Measurements from ENCODE around the gene LRRC4C. TPM values are rescaled to one million over a fixed set of nuclear protein-coding genes. Genes with fewer than 3 reads are reported as not detected.

The LRRC4C gene
- total and polyA plus RNA-seq, 2 donors (not counting 3 experiments of a cell fraction or from before 2014, with no cell fraction given), result not detected

- Histone ChIP-seq H2AFZ (ENCODE audit: low read depth, low read length) (no peak overlapping the region), H3K9ac (replicated peaks; ENCODE audit: extremely low read depth, insufficient read depth, low read length) (no peak overlapping the region), H3K79me2 (ENCODE audit: control insufficient read depth, insufficient read depth, low read length) (no peaks in the 10 kb centered on the region), H3K27me3 (ENCODE audit: control insufficient read depth in 2 of 2, insufficient read depth in 2 of 2, low read length in 2 of 2) (no peaks in the 10 kb centered on the region), H3K4me3 (replicated peaks in 1 of 3; ENCODE audit: insufficient read depth in 1 of 3, low read depth in 1 of 3, low read length in 3 of 3) (no peak overlapping the region), H3K4me1 (ENCODE audit: control insufficient read depth, extremely low read depth, insufficient read depth, low read length) (no peaks in the 10 kb centered on the region), H3K9me3 (replicated peaks; ENCODE audit: control insufficient read depth, insufficient read depth, low read length) (peaks cover 2% of the 10 kb centered on the region), H4K20me1 (replicated peaks; ENCODE audit: control insufficient read depth, extremely low read depth, insufficient read depth, low read length) (no peaks in the 10 kb centered on the region), H3K4me2 (ENCODE audit: insufficient read depth, low read length) (no peak overlapping the region), H3K9me1 (replicated peaks; ENCODE audit: control insufficient read depth, extremely low read depth, insufficient read depth, low read length) (no peaks in the 10 kb centered on the region), H3K36me3 (ENCODE audit: control insufficient read depth in 2 of 2, extremely low read depth in 1 of 2, insufficient read depth in 2 of 2, low read length in 2 of 2) (no peaks in the 10 kb centered on the region), H3K27ac (ENCODE audit: insufficient read depth, low read depth, low read length) (no peak overlapping the region)
- FAIRE-seq (no peak), DNase-seq (ENCODE audit: low read depth, low spot score) (no peak)
- ChIA-PET CTCF (no interaction called here), POLR2A (no interaction called here)
- no TSS peak for BruUV-seq (replicated peaks)
- TF ChIP-seq JUN (IDR thresholded peaks at IDR 0.05; ENCODE audit: borderline replicate concordance, insufficient read depth, insufficient read length, low read depth) (no peak), MAX (IDR thresholded peaks at IDR 0.05; ENCODE audit: insufficient read depth, insufficient read length) (no peak), GATA2 (IDR thresholded peaks at IDR 0.05; ENCODE audit: insufficient read depth, insufficient read length, low read depth, low read length) (no peak), POLR2A (IDR thresholded peaks at IDR 0.05; ENCODE audit: low read depth, low read length) (no peak), EZH2 (IDR thresholded peaks at IDR 0.05; ENCODE audit: borderline replicate concordance, low read depth, low read length, severe bottlenecking) (no peak), CTCF (IDR thresholded peaks at IDR 0.05; ENCODE audit: extremely low read depth in 1 of 2, insufficient read depth in 1 of 2, low read depth in 1 of 2, low read length in 2 of 2) (no peak), POLR2AphosphoS5 (IDR thresholded peaks at IDR 0.05; ENCODE audit: insufficient read depth, low read depth, low read length) (no peak), MYC (IDR thresholded peaks at IDR 0.05; ENCODE audit: low read depth, low read length) (no peak), FOS (IDR thresholded peaks at IDR 0.05; ENCODE audit: borderline replicate concordance, insufficient read depth, low read length) (no peak)
- intact Hi-C loops (cut with micrococcal nuclease) (no loop called here), dilution Hi-C loops (cut with MboI; ENCODE audit: extremely low pct_ligation_motif_present, low sequenced_read_pairs) (no loop called here)
Observed at GRCh38 chr11:40444151-40444550, 1015.3 kb downstream of the LRRC4C start.

Data from endothelial cell of umbilical vein (primary cell).